NB4 (cell line): ENCODE measurements around the gene ELAC2.

ENCODE experiments used
- POLR2A ChIP-seq: IDR thresholded peaks from 2 replicates; pipeline ENCODE4 v1.6.1; 2011; ENCODE audit warnings: mild to moderate bottlenecking; ENCODE audit not compliant: insufficient read length; ENCODE audit errors: extremely low read depth
- TF ChIP-seq, protein P1 (sequence below): IDR thresholded peaks from one replicate; pipeline ENCODE4 v1.5.1; 2012; ENCODE audit warnings: low read depth, low read length

GRCh38 chr17:13027246-13027645 lies 9.4 kb upstream of the ELAC2 start:
- TF ChIP-seq POLR2A = no peak
- TF ChIP-seq, protein P1, sequence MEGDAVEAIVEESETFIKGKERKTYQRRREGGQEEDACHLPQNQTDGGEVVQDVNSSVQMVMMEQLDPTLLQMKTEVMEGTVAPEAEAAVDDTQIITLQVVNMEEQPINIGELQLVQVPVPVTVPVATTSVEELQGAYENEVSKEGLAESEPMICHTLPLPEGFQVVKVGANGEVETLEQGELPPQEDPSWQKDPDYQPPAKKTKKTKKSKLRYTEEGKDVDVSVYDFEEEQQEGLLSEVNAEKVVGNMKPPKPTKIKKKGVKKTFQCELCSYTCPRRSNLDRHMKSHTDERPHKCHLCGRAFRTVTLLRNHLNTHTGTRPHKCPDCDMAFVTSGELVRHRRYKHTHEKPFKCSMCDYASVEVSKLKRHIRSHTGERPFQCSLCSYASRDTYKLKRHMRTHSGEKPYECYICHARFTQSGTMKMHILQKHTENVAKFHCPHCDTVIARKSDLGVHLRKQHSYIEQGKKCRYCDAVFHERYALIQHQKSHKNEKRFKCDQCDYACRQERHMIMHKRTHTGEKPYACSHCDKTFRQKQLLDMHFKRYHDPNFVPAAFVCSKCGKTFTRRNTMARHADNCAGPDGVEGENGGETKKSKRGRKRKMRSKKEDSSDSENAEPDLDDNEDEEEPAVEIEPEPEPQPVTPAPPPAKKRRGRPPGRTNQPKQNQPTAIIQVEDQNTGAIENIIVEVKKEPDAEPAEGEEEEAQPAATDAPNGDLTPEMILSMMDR = no peak
